ENCODE data around the gene SYT9.

GRCh38 chr11:7251487-7251835 lies 243 bp upstream of the SYT9 start:
- no peak for TF ChIP-seq POLR2AphosphoS5 (IDR thresholded peaks at IDR 0.05; ENCODE audit: low read depth, low read length)
- no peak for TF ChIP-seq REST (IDR thresholded peaks at IDR 0.05; ENCODE audit: insufficient read depth in 1 of 2, low read depth in 2 of 2, low read length in 2 of 2)
- TF ChIP-seq TAF1 (IDR thresholded peaks at IDR 0.05; ENCODE audit: borderline replicate concordance, insufficient read depth, low read length): no peak

All from PFSK-1 (cell line).